BJ (cell line): ENCODE data around the gene PRRG3. TPM values are rescaled to one million over a fixed set of nuclear protein-coding genes. Genes with fewer than 3 reads are reported as not detected.
"Not testable (repeated sequence)": the region's sequence is repeated elsewhere in the genome, so short reads cannot be mapped to it uniquely, and the experiment has no call there.

Experiments
- CTCF ChIA-PET: fragments of 350-600 bp; formaldehyde crosslinking; extraction: SDS; loops from one replicate; lab custom pipeline; 2021; ENCODE audit warnings: antibody characterized with exemption, inconsistent platforms; lab: Yijun Ruan, JAX
- POLR2A ChIA-PET: fragments of 300-600 bp; sonication (Branson Sonifier 250); formaldehyde crosslinking; extraction: SDS; loops from one replicate; lab custom pipeline; 2021; ENCODE audit warnings: antibody characterized with exemption; lab: Charles Lee
- DNase-seq: peaks from one replicate; pipeline ENCODE4 v3.0.0-alpha.2; 2011; ENCODE audit warnings: low read depth
- H3K27me3 ChIP-seq: 2 replicates; pipeline ENCODE4 v1.6.0; 2011; ENCODE audit warnings: low read length; ENCODE audit not compliant: control insufficient read depth, insufficient read depth
- H3K36me3 ChIP-seq: 2 replicates; pipeline ENCODE4 v1.5.1; 2011; ENCODE audit warnings: low read length; ENCODE audit not compliant: control insufficient read depth, insufficient read depth
- H3K4me3 ChIP-seq: 2 replicates; pipeline ENCODE4 v1.5.1; 2011; ENCODE audit warnings: low read depth, mild to moderate bottlenecking, control low read depth, low read length
- polyA plus RNA-seq: library from polyadenylated mRNA; depleted of rRNA; stranded (reverse); fragments of >200 nt; gene quantifications from 2 replicates; pipeline ENCODE4 v1.2.3, GENCODE V29; 2011
- TF ChIP-seq, protein P1 (sequence below): IDR thresholded peaks from 2 replicates; pipeline ENCODE4 v1.5.1; 2011; ENCODE audit warnings: low read depth, mild to moderate bottlenecking, control low read depth, inconsistent platforms, low read length, moderate library complexity; ENCODE audit not compliant: insufficient read depth

Gene PRRG3
- polyA plus RNA-seq, 1 experiment, result not detected

DNA sequence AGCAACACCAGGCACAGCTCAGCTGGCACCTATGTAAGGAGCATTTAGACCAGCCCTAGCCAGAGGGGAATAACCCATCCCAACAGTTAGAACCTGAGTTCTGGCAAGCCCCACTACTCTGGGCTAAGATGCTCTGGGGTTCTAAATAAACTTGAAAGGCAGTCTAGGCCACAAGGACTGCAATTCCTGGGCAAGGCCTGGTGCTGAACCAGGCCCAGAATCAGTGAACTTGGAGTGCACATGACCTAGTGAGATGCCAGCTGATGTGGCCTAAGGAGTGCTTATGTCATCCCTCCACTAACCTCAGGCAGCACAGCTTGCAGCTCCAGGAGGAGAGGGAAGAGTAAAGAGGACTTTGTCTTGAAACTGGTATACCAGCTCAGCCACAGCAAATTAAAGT lies 7.6 kb upstream of the PRRG3 start:
- DNase-seq, result no peak

DNA sequence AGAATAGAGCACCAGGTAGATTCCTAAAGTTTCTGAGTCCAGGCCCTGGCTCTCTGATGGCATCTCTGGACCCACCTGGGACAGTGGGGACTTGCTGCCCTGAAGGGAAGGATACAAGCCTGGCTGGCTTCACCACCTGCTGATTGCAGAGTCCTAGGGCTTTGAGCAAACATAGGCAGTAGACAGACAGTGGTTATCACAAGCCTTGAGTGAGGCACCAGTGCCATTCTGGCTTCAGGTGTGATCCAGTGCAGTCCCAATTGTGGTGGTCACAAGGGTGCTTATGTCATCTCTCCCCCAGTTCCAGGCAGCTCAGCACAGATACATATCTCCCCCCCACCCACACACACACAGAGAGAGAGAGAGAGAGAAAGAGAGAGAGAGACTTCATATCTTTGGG lies 6.6 kb upstream of the PRRG3 start:
- ChIA-PET POLR2A (no interaction called here), CTCF (no interaction called here)
- no peak for DNase-seq
- Histone ChIP-seq H3K27me3 (no peaks in the 10 kb centered on the region), H3K4me3 (no peak overlapping the region), H3K36me3 (no peaks in the 10 kb centered on the region)
- TF ChIP-seq, protein P1, sequence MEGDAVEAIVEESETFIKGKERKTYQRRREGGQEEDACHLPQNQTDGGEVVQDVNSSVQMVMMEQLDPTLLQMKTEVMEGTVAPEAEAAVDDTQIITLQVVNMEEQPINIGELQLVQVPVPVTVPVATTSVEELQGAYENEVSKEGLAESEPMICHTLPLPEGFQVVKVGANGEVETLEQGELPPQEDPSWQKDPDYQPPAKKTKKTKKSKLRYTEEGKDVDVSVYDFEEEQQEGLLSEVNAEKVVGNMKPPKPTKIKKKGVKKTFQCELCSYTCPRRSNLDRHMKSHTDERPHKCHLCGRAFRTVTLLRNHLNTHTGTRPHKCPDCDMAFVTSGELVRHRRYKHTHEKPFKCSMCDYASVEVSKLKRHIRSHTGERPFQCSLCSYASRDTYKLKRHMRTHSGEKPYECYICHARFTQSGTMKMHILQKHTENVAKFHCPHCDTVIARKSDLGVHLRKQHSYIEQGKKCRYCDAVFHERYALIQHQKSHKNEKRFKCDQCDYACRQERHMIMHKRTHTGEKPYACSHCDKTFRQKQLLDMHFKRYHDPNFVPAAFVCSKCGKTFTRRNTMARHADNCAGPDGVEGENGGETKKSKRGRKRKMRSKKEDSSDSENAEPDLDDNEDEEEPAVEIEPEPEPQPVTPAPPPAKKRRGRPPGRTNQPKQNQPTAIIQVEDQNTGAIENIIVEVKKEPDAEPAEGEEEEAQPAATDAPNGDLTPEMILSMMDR, result no peak

More for the DNA sequence above, 7.6 kb upstream of the PRRG3 start:
- no peaks in the 10 kb centered on the region for H3K27me3 ChIP-seq
- CTCF ChIA-PET, result no interaction called here
- TF ChIP-seq, protein P1, result no peak
- no peaks in the 10 kb centered on the region for H3K36me3 ChIP-seq
- H3K4me3 ChIP-seq, result no peak overlapping the region
- POLR2A ChIA-PET, result no interaction called here

DNA sequence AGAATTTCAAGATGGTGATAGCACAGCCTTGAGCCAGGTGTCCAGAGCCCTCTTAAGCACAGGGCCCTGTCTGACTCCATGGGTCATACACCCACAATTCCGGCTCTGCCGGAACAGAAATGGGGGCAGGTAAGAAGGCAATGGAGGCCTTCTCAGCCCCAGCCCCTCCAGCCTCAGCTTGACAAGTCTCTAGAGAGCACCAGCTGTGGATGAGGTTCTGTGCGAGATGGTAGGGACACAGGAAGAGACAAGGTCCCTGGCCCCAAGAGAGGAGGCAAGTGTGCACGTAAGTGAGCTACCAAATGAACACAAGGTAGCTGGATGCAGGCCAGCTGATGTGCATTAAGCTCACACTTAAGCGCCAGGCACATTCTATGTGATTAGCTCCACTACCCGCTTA lies 2.4 kb upstream of the PRRG3 start:
- Histone ChIP-seq H3K27me3 (no peaks in the 10 kb centered on the region), H3K36me3 (no peaks in the 10 kb centered on the region), H3K4me3 (no peak overlapping the region)
- DNase-seq, result no peak
- TF ChIP-seq, protein P1, result no peak
- POLR2A ChIA-PET, result no interaction called here
- CTCF ChIA-PET, result no interaction called here

DNA sequence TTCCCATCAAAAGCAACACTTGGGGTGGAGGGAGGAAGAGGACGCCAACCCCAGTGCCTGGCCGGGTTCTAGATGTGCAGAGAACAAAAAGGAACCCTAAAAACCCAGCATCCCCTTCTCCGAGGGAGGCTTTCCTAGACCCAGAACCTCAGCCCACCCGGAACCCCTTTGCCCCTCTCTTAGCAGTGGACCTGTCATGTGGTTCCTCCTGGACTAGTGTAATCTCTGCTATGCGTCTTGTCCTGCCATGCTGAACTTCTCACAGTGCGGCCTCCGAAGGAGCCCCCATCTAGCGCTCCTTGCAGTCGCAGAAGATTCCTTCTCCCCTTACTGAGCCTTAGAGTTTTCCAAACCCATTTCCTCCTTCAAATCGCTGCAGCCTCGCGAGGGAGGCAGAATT lies 1.1 kb upstream of the PRRG3 start:
- CTCF ChIA-PET, result no interaction called here
- TF ChIP-seq, protein P1, result no peak
- H3K27me3 ChIP-seq, result no peaks in the 10 kb centered on the region
- no peaks in the 10 kb centered on the region for H3K36me3 ChIP-seq
- DNase-seq, result no peak
- POLR2A ChIA-PET, result no interaction called here
- H3K4me3 ChIP-seq, result no peak overlapping the region

DNA sequence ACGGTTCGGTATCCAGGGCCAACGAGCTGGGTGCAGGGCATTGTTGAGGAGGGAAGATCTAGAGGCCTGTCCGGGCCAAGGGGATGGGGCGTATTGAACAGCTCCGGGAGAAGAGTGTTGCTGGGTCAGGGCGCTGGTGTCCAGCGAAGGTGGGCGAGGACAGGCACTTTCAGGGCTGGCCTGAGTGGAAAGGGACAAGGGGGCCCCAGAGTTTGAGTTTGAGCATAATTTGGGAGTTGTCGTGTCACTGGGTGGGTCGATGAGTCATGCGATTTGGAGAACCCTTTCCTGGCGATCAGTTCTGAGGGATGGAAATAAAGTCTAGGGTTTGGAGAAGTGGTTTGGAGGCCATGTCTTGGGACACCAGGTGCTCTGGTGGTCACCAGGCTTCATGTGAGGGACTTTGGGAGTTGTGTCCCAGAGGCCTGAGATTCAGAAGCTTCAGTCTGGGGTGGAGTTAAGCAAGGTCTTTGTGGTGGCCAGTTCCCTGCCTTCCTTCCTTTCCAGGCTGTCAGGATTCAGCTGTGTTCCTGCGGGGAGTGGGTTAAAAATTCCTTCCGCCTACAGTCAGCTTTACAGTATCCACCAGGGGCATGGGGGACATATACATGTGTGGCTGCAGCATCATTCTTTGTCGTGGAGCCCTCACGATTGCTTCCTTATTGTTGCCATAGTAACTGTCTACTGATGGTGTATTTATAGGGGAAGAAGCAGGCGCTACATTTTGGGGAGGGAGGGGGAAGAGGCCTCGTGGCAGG lies 504 bp downstream of the PRRG3 start:
- ChIA-PET CTCF (no interaction called here), POLR2A (no interaction called here)
- DNase-seq, result no peak
- TF ChIP-seq, protein P1, result no peak
- H3K36me3 ChIP-seq, result no peaks in the 10 kb centered on the region
- no peak overlapping the region for H3K4me3 ChIP-seq
- no peaks in the 10 kb centered on the region for H3K27me3 ChIP-seq

DNA sequence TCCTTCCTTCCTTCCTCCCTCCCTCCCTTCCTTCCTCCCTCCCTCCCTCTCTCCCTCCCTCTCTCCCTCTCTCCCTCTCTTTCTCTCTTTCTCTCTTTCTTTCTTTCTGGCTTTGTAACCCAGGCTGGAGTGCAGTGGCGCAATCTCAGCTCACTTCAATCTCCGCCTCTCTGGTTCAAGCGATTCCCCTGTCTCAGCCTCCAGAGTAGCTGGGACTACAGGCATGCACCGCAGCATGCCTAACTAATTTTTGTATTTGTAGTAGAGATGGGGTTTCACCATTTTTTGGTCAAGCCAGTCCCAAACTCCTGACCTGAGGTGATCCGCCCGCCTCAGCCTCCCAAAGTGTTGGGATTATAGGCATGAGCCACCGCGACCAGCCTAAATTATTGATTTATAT lies 1.8 kb downstream of the PRRG3 start:
- H3K36me3 ChIP-seq, H3K27me3 ChIP-seq, POLR2A ChIA-PET, DNase-seq, H3K4me3 ChIP-seq: not testable (repeated sequence)
- CTCF ChIA-PET, result interaction anchor here (0.6 kb wide), 1 partner anchor 932 kb away, joined by 3 read pairs; no protein-coding TSS in a partner anchor
